Calu3 (cell line): ENCODE results near the gene LDLRAP1. TPM values are rescaled to one million over a fixed set of nuclear protein-coding genes. Genes with fewer than 3 reads are reported as not detected.

Experiments used
- BruUV-seq: library from RNA; stranded (reverse); fragments of 400-500 nt; replicated peaks from 2 replicates; lab custom pipeline; 2021; lab: Mats Ljungman, UMichigan
- CTCF ChIA-PET: fragments of 300-600 bp; sonication (Branson Sonifier 250); formaldehyde crosslinking; loops from one replicate; lab custom pipeline; 2022; ENCODE audit warnings: antibody characterized with exemption; lab: Charles Lee
- DNase-seq: peaks from one replicate; pipeline ENCODE4 v3.0.0; 2022
- H3K27ac Mint-ChIP-seq: one replicate; pipeline ENCODE4 v1.8.0; 2022; ENCODE audit warnings: mixed read lengths; ENCODE audit not compliant: unreplicated experiment
- H3K27me3 Mint-ChIP-seq: one replicate; pipeline ENCODE4 v1.8.0; 2022; ENCODE audit warnings: mixed read lengths; ENCODE audit not compliant: unreplicated experiment
- H3K36me3 Mint-ChIP-seq: one replicate; pipeline ENCODE4 v1.8.0; 2022; ENCODE audit warnings: mild to moderate bottlenecking, moderate library complexity, mixed read lengths; ENCODE audit not compliant: insufficient read depth, unreplicated experiment
- H3K4me1 Mint-ChIP-seq: one replicate; pipeline ENCODE4 v1.8.0; 2022; ENCODE audit warnings: mild to moderate bottlenecking, low read depth, mixed read lengths; ENCODE audit not compliant: unreplicated experiment
- H3K4me3 Mint-ChIP-seq: one replicate; pipeline ENCODE4 v1.8.0; 2022; ENCODE audit warnings: mild to moderate bottlenecking, low read depth, moderate library complexity, mixed read lengths; ENCODE audit not compliant: unreplicated experiment
- H3K9me3 Mint-ChIP-seq: one replicate; pipeline ENCODE4 v1.8.0; 2022; ENCODE audit warnings: low read depth, mixed read lengths; ENCODE audit not compliant: unreplicated experiment
- intact Hi-C: fragments of 100-400 bp; cut with micrococcal nuclease; formaldehyde crosslinking; loops from one replicate; pipeline ENCODE4 v1.10.0; 2022; ENCODE audit not compliant: unreplicated experiment
- total RNA-seq: library from RNA; stranded (reverse); gene quantifications from 2 replicates; pipeline ENCODE4 v1.2.3, GENCODE V29; 2022
- TF ChIP-seq, protein P1 (sequence below): fragments of 200-600 bp; IDR thresholded peaks from one replicate; pipeline ENCODE4 v1.8.0; 2022; ENCODE audit warnings: antibody characterized with exemption; ENCODE audit not compliant: unreplicated experiment

Gene LDLRAP1
- total RNA-seq, 1 experiment from 2014 or later, result 8.3 TPM

DNA sequence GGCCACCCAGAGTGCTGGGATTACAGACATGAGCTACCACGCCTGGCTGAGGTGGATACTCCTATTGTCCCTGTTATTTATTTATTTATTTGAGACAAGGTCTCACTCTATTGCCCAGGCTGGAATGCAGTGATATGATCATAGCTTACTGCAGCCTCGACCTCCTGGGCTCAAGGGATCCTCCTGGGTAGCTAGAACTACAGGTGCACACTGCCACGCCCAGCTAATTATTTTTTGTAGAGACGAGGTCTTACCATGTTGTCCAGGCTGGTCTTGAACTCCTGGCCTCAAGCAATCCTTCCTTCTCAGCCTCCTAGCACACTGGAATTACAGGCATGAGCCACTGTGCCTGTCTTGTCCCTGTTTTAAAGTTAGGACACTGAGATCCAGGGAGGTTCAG is 5.2 kb downstream of the LDLRAP1 start:
- H3K36me3 Mint-ChIP-seq, result no peaks in the 10 kb centered on the region
- H3K27me3 Mint-ChIP-seq, result no peaks in the 10 kb centered on the region
- BruUV-seq, result no TSS peak
- H3K27ac Mint-ChIP-seq, result no peak overlapping the region
- H3K4me1 Mint-ChIP-seq, result peaks cover 15% of the 10 kb centered on the region
- no peak overlapping the region for H3K4me3 Mint-ChIP-seq
- CTCF ChIA-PET, result interaction anchor here (0.5 to 0.6 kb wide), 2 partner anchors 17 to 714 kb away, joined by 4 read pairs; no protein-coding TSS in a partner anchor
- intact Hi-C loops, result no loop called here
- H3K9me3 Mint-ChIP-seq, result no peaks in the 10 kb centered on the region
- DNase-seq, result no peak
- TF ChIP-seq, protein P1, sequence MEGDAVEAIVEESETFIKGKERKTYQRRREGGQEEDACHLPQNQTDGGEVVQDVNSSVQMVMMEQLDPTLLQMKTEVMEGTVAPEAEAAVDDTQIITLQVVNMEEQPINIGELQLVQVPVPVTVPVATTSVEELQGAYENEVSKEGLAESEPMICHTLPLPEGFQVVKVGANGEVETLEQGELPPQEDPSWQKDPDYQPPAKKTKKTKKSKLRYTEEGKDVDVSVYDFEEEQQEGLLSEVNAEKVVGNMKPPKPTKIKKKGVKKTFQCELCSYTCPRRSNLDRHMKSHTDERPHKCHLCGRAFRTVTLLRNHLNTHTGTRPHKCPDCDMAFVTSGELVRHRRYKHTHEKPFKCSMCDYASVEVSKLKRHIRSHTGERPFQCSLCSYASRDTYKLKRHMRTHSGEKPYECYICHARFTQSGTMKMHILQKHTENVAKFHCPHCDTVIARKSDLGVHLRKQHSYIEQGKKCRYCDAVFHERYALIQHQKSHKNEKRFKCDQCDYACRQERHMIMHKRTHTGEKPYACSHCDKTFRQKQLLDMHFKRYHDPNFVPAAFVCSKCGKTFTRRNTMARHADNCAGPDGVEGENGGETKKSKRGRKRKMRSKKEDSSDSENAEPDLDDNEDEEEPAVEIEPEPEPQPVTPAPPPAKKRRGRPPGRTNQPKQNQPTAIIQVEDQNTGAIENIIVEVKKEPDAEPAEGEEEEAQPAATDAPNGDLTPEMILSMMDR, result no peak

DNA sequence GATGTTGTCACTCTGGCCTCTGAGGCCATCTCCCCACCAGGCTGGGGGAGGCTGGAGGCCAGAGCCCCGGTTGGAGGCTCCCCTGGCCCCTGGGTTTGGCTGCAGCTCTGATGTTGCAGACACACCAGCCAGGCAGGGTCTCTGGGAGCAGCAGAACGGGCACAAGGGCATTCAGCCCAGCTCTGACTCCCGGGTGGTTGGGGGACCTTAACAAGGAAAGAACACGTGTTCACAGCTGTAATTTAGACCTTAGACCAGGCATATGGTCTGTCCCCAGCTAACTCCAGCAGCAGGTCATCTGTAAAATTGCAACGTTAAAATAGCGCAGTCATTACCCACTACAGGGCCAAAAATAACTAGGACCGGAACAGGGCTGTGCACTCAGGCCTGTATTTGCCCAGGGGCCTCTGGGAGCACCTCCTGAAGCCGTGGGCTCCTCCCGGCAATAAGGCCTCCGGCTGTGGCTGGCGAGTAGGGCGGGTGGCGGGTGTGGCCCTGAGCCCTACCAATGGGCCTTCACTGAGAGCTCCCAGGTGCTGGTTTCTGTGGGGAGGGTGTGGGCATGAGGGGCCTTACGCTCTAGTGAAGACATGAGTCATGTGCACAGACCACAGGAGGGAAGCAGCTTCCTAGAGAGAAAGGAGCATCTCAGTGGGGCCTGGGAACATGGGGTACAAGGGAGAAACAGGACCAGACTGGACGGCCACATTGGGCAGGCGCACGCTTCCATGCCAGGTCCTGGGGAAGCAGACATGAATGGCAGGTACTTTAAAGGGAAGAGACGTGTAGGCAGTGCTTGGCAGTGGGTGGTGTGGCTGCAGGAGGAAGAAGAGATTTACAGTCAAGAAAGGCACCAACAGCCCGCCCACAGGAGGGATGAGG is 6.1 kb downstream of the LDLRAP1 start:
- CTCF ChIA-PET, result no interaction called here
- Mint-ChIP-seq H3K9me3 (no peaks in the 10 kb centered on the region), H3K4me1 (peaks cover 15% of the 10 kb centered on the region), H3K27me3 (no peaks in the 10 kb centered on the region), H3K27ac (no peak overlapping the region), H3K36me3 (no peaks in the 10 kb centered on the region), H3K4me3 (no peak overlapping the region)
- no peak for DNase-seq
- TF ChIP-seq, protein P1, result no peak
- BruUV-seq, result no TSS peak
- intact Hi-C loops, result no loop called here

DNA sequence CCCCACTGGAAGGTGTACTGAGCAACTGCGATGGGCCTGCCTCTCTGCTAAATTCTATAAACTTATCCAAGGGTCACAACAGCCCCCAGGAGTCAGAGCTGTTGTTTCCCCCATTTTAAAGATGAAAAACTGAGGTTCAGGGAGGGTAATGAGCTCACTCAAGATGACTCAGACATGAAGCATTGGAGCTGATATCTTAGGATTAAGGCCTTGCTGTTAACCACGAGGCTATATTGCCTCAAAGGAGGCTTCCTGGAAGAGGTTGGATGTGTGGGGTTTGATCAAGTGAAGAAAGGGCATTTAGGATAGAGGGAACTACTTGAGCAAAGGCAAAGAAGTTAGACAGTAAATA is 6.7 kb downstream of the LDLRAP1 start:
- Mint-ChIP-seq H3K9me3 (no peaks in the 10 kb centered on the region), H3K4me3 (no peak overlapping the region), H3K4me1 (peaks cover 15% of the 10 kb centered on the region), H3K27me3 (no peaks in the 10 kb centered on the region), H3K27ac (no peak overlapping the region), H3K36me3 (no peaks in the 10 kb centered on the region)
- TF ChIP-seq, protein P1, result no peak
- CTCF ChIA-PET, result no interaction called here
- no TSS peak for BruUV-seq
- intact Hi-C loops, result no loop called here
- DNase-seq, result no peak

DNA sequence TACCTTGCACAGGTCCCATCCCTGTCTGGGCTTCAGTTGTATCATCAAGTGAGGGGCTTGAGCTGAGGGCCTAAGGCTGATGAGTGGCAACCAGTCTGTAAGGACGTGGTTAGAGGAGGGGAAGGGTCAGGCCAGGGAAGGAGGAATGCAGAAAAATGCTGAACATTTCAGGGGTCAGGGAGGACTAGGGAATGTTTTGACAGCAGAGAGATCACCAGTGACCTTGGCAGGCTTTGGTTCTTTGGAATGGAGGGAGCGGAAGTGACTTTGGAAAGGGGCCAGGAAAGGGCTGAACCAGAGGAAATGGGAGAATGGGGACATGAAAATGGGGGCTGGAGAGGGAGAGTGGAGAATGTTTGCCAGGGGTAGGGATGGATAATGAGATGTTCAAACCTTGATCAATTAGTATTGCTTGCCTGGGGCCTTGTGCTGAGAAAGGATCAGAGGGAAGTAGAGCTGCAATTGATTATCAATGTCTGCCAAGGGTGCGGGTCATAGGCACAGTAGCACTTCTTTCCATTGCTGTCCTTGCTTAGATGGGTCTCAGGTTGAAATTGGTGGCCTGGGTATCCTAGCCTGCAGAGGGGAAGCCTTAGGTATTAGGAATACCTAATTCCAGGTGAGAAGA is 7.4 kb downstream of the LDLRAP1 start:
- no peak for DNase-seq
- Mint-ChIP-seq H3K9me3 (no peaks in the 10 kb centered on the region), H3K27ac (no peak overlapping the region), H3K36me3 (no peaks in the 10 kb centered on the region), H3K4me3 (no peak overlapping the region), H3K4me1 (peaks cover 15% of the 10 kb centered on the region), H3K27me3 (no peaks in the 10 kb centered on the region)
- no TSS peak for BruUV-seq
- CTCF ChIA-PET, result no interaction called here
- TF ChIP-seq, protein P1, result no peak
- intact Hi-C loops, result no loop called here
